MM.1S (cell line): ENCODE results near the gene DUSP3.

ENCODE experiments used
- DNase-seq: peaks from one replicate; pipeline ENCODE4 v3.0.0-alpha.2; 2015
- H2AFZ ChIP-seq: fragments of 300-600 bp; sonication (generic); 2 replicates; pipeline ENCODE4 v1.6.0; 2016; ENCODE audit warnings: antibody characterized with exemption, low read length
- H3F3A ChIP-seq: fragments of 300-600 bp; sonication (generic); 2 replicates; pipeline ENCODE4 v1.6.1; 2016; ENCODE audit warnings: mild to moderate bottlenecking, antibody characterized with exemption, low read length, moderate library complexity, mixed read lengths; ENCODE audit not compliant: insufficient read depth
- H3K27ac ChIP-seq: fragments of 300-600 bp; sonication (generic); 2 replicates; pipeline ENCODE4 v1.5.1; 2016; ENCODE audit warnings: mild to moderate bottlenecking, low read length
- H3K27me3 ChIP-seq: fragments of 300-600 bp; sonication (generic); replicated peaks from 2 replicates; pipeline ENCODE4 v1.6.0; 2016; ENCODE audit warnings: low read length; ENCODE audit not compliant: insufficient read depth
- H3K36me3 ChIP-seq: fragments of 300-600 bp; sonication (generic); replicated peaks from 2 replicates; pipeline ENCODE4 v1.6.1; 2016; ENCODE audit warnings: mild to moderate bottlenecking, low read length, mixed read lengths; ENCODE audit not compliant: insufficient read depth
- H3K4me1 ChIP-seq: fragments of 300-600 bp; sonication (generic); 2 replicates; pipeline ENCODE4 v1.6.1; 2016; ENCODE audit warnings: low read length, mixed read lengths
- H3K4me2 ChIP-seq: fragments of 300-600 bp; sonication (generic); 2 replicates; pipeline ENCODE4 v1.6.0; 2016; ENCODE audit warnings: low read depth, low read length
- H3K4me3 ChIP-seq: fragments of 300-600 bp; sonication (generic); 2 replicates; pipeline ENCODE4 v1.5.1; 2016; ENCODE audit warnings: low read length, mixed read lengths
- H3K79me2 ChIP-seq: fragments of 300-600 bp; sonication (generic); 2 replicates; pipeline ENCODE4 v1.6.1; 2016; ENCODE audit warnings: mixed run types, low read length, mixed read lengths
- H3K9ac ChIP-seq: fragments of 300-600 bp; sonication (generic); 2 replicates; pipeline ENCODE4 v1.6.1; 2016; ENCODE audit warnings: low read length, mixed read lengths
- H3K9me2 ChIP-seq: fragments of 300-600 bp; sonication (generic); replicated peaks from 2 replicates; pipeline ENCODE4 v1.6.1; 2016; ENCODE audit warnings: mild to moderate bottlenecking, low read length, mixed read lengths; ENCODE audit not compliant: insufficient read depth
- H3K9me3 ChIP-seq: fragments of 300-600 bp; sonication (generic); replicated peaks from 2 replicates; pipeline ENCODE4 v1.6.1; 2016; ENCODE audit warnings: mild to moderate bottlenecking, low read length, mixed read lengths; ENCODE audit not compliant: insufficient read depth
- H4K20me1 ChIP-seq: fragments of 300-600 bp; sonication (generic); 2 replicates; pipeline ENCODE4 v1.6.1; 2016; ENCODE audit warnings: mild to moderate bottlenecking, low read length, moderate library complexity, mixed read lengths; ENCODE audit not compliant: insufficient read depth
- EZH2 ChIP-seq: fragments of 300-600 bp; sonication (generic); optimal IDR thresholded peaks from 2 replicates; pipeline ENCODE3; 2017; ENCODE audit warnings: low read depth, mild to moderate bottlenecking, antibody characterized with exemption, low read length, mixed read lengths
- EZH2phosphoT487 ChIP-seq: fragments of 300-600 bp; sonication (generic); IDR thresholded peaks from 2 replicates; pipeline ENCODE4 v1.6.1; 2018; ENCODE audit warnings: antibody characterized with exemption, low read length
- TF ChIP-seq, protein P1 (sequence below): fragments of 300-600 bp; sonication (generic); IDR thresholded peaks from 2 replicates; pipeline ENCODE4 v1.5.1; 2016; ENCODE audit warnings: antibody characterized with exemption, low read length, mixed read lengths

Gene DUSP3

GRCh38 chr17:43825567-43825966, 46.8 kb upstream of the DUSP3 start:
- no peak overlapping the region for H3K9ac ChIP-seq
- no peaks in the 10 kb centered on the region for H3K9me3 ChIP-seq
- no peak for DNase-seq

DNA sequence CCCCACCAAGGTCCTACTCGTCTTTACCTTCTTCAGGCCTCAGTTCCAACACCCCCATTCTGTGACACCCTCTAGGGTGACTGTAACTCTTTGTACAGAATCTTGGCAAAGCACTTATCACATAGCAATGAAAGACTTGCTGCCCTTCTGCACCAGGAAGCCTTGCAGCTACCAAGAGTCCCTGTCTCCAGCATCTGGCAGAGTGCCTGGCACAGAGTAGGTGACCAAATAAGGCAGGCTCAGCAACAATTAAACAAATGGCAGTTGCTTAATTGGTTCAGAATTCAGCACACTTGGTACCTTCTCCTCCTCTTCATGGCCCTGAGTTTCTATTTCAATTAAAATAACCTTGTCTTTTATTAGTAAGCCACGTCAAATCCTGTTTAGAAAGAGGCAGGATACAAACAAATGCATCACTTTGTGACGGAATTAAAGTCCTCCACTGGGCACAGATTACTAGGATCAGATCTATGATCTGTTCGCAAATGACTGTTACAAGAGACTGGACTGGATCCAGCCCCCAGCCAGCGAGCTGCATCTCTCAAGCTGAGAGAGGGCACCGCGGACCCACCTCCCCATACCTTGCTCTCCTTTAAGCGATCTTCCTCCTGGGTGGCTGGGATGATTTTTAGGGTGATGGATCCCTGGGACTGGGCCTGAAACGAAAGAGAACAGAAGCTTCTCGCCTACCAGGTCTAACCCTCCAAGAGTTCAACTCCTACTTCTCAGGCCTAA, 44.7 kb upstream of the DUSP3 start:
- Histone ChIP-seq H3K9me3 (no peaks in the 10 kb centered on the region), H3K9ac (no peak overlapping the region), H3K4me1 (no peaks in the 10 kb centered on the region), H3K4me3 (no peak overlapping the region), H3K27me3 (peaks cover 14% of the 10 kb centered on the region), H3K36me3 (no peaks in the 10 kb centered on the region), H3K4me2 (no peak overlapping the region), H4K20me1 (no peaks in the 10 kb centered on the region), H2AFZ (no peak overlapping the region), H3K79me2 (no peaks in the 10 kb centered on the region), H3F3A (no peaks in the 10 kb centered on the region), H3K27ac (no peak overlapping the region), H3K9me2 (no peaks in the 10 kb centered on the region)
- DNase-seq, result peak; percentile 2
- TF ChIP-seq EZH2phosphoT487 (no peak), EZH2 (no peak)
- TF ChIP-seq, protein P1, sequence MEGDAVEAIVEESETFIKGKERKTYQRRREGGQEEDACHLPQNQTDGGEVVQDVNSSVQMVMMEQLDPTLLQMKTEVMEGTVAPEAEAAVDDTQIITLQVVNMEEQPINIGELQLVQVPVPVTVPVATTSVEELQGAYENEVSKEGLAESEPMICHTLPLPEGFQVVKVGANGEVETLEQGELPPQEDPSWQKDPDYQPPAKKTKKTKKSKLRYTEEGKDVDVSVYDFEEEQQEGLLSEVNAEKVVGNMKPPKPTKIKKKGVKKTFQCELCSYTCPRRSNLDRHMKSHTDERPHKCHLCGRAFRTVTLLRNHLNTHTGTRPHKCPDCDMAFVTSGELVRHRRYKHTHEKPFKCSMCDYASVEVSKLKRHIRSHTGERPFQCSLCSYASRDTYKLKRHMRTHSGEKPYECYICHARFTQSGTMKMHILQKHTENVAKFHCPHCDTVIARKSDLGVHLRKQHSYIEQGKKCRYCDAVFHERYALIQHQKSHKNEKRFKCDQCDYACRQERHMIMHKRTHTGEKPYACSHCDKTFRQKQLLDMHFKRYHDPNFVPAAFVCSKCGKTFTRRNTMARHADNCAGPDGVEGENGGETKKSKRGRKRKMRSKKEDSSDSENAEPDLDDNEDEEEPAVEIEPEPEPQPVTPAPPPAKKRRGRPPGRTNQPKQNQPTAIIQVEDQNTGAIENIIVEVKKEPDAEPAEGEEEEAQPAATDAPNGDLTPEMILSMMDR, result no peak

More at GRCh38 chr17:43825567-43825966, 46.8 kb upstream of the DUSP3 start:
- H3K4me1 ChIP-seq, result no peaks in the 10 kb centered on the region
- H3F3A ChIP-seq, result no peaks in the 10 kb centered on the region
- TF ChIP-seq EZH2, result no peak
- TF ChIP-seq, protein P1, result no peak
- no peak for TF ChIP-seq EZH2phosphoT487
- H2AFZ ChIP-seq, result no peak overlapping the region
- no peak overlapping the region for H3K4me2 ChIP-seq
- no peaks in the 10 kb centered on the region for H3K36me3 ChIP-seq
- no peak overlapping the region for H3K4me3 ChIP-seq
- peaks cover 34% of the 10 kb centered on the region for H3K27me3 ChIP-seq
- H3K27ac ChIP-seq, result no peak overlapping the region
- no peaks in the 10 kb centered on the region for H3K9me2 ChIP-seq
- no peaks in the 10 kb centered on the region for H4K20me1 ChIP-seq
- H3K79me2 ChIP-seq, result no peaks in the 10 kb centered on the region

DNA sequence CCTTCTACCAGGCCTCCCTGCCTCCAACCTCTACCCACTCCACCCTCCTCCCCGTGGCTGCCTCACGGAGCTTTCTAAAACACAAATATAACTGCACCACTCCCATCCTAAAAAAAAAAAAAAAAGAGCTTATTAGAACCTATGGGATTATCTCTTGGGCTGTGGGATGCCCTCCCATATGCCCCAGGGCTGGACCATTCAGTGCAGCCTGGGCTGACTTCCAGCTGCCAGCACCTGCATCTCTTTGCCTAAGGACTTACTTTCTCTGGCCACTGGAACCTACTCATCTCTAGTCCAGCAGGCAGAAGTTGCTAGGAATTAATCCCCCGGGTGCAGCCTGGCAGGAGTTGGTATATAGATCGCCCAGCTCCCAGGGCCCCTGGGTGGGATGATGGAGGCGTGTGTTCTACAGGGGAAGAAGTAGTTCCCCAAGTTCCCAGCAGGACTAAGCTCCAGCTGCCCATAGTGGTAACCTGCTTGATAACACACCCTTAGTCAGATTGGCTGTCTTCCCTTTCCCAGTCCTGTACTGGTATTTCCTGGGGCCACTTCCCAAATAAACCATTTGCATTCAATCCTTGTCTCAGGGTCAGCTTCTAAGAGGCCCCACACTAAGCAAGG, 43.9 kb upstream of the DUSP3 start:
- H3K9ac ChIP-seq, result no peak overlapping the region
- H3K27me3 ChIP-seq, result 0 out of 2 replicates have a peak, but pooled peaks cover 10% of the 10 kb centered on the region
- no peaks in the 10 kb centered on the region for H3K79me2 ChIP-seq
- TF ChIP-seq EZH2 (no peak), EZH2phosphoT487 (no peak)
- TF ChIP-seq, protein P1, result no peak
- no peaks in the 10 kb centered on the region for H3K36me3 ChIP-seq
- H3K27ac ChIP-seq, result no peak overlapping the region
- H3K4me3 ChIP-seq, result no peak overlapping the region
- H3K4me2 ChIP-seq, result no peak overlapping the region
- no peaks in the 10 kb centered on the region for H3F3A ChIP-seq
- H4K20me1 ChIP-seq, result no peaks in the 10 kb centered on the region
- no peaks in the 10 kb centered on the region for H3K9me2 ChIP-seq
- H3K4me1 ChIP-seq, result no peaks in the 10 kb centered on the region
- H2AFZ ChIP-seq, result no peak overlapping the region
- H3K9me3 ChIP-seq, result no peaks in the 10 kb centered on the region
- no peak for DNase-seq
